Measurements from ENCODE around the gene TMEM178A. TPM values are rescaled to one million over a fixed set of nuclear protein-coding genes. Genes with fewer than 3 reads are reported as not detected.

TMEM178A gene
- total and polyA plus RNA-seq, 2 of the 8 experiments (the other 6 are each of a cell fraction or from before 2014, with no cell fraction given) = 11.2 to 14.9 TPM

- peaks cover 0 to 10% (median 3%) of the 10 kb centered on the region in 4 experiments; a peak in 2 of 7 replicates for H3K4me1 ChIP-seq (replicated peaks in 1 of 4; ENCODE audit: control insufficient read depth in 3 of 4, insufficient read depth in 4 of 4, low read length in 3 of 4)
- H3K79me1 ChIP-seq (ENCODE audit: low read depth, low read length) = no peaks in the 10 kb centered on the region
- no peak overlapping the region for H2BK5ac ChIP-seq (ENCODE audit: low read depth, low read length)
- CTCF ChIA-PET (ENCODE audit: partially characterized antibody) = interaction anchor here (1.4 kb wide), 1 partner anchor 112 kb away, joined by 5 read pairs; no protein-coding TSS in a partner anchor
- no peak overlapping the region for H4K8ac ChIP-seq (ENCODE audit: extremely low read depth, insufficient read depth, low read length)
- H3K9me3 ChIP-seq (ENCODE audit: insufficient read depth in 2 of 2, low read depth in 1 of 2, low read length in 1 of 2) = no peaks in the 10 kb centered on the region
- H2AK5ac ChIP-seq (ENCODE audit: low read depth, low read length) = no peak overlapping the region
- H3K27me3 ChIP-seq (replicated peaks in 1 of 4; ENCODE audit: control insufficient read depth in 3 of 4, extremely low read depth in 1 of 4, insufficient read depth in 3 of 4, low read length in 3 of 4) = peaks cover 0 to 1% (median 0%) of the 10 kb centered on the region in 4 experiments; a peak in 1 of 7 replicates
- no peaks in the 10 kb centered on the region for H4K20me1 ChIP-seq (replicated peaks in 1 of 2; ENCODE audit: control insufficient read depth in 1 of 2, insufficient read depth in 2 of 2, low read length in 2 of 2)
- H3K23me2 ChIP-seq (ENCODE audit: low read depth, low read length) = no peaks in the 10 kb centered on the region
- H2AFZ ChIP-seq (ENCODE audit: low read length) = no peak overlapping the region
- no peak overlapping the region for H3K14ac ChIP-seq (ENCODE audit: insufficient read length)
- no peak overlapping the region for H3K23ac ChIP-seq (ENCODE audit: insufficient read length)
- H2BK12ac ChIP-seq (ENCODE audit: low read depth, low read length) = no peak overlapping the region
- DNase-seq (ENCODE audit: low read depth in 1 of 2, low spot score in 2 of 2) (no peak), FAIRE-seq (no peak)
- WGBS, 2 experiments (ENCODE audit: extremely low coverage in 1 of 2, insufficient coverage in 1 of 2, insufficient read length in 1 of 2, insufficient replicate concordance in 2 of 2, low coverage in 1 of 2, low lambda C conversion rate in 2 of 2, missing lambda C conversion rate in 1 of 2) = 80% methylated on average over 1 of the region's 1 CpG; no CpG with 5 or more reads in 1 of the 2 experiments
- no peak overlapping the region for H3K4ac ChIP-seq (replicated peaks; ENCODE audit: insufficient read length, low read depth, low read length)
- H3K56ac ChIP-seq (replicated peaks; ENCODE audit: insufficient read length, low read depth, low read length) = no peak overlapping the region
- no peaks in the 10 kb centered on the region for H3K79me2 ChIP-seq (ENCODE audit: control insufficient read depth in 1 of 2, insufficient read depth in 2 of 2, low read length in 2 of 2)
- H2BK120ac ChIP-seq (replicated peaks; ENCODE audit: low read depth, low read length) = no peak overlapping the region
- no peak overlapping the region for H3K4me3 ChIP-seq (ENCODE audit: extremely low read depth in 1 of 4, insufficient read depth in 2 of 4, low read depth in 3 of 4, low read length in 4 of 4)
- no peak overlapping the region for H2BK15ac ChIP-seq (ENCODE audit: low read length)
- H4K91ac ChIP-seq (replicated peaks; ENCODE audit: insufficient read length, low read length) = no peak overlapping the region
- H2BK20ac ChIP-seq (ENCODE audit: low read length) = no peak overlapping the region
- POLR2A ChIA-PET (ENCODE audit: partially characterized antibody) = no interaction called here
- no peak overlapping the region for H3K27ac ChIP-seq (ENCODE audit: low read depth, low read length)
- no peak overlapping the region for H3K18ac ChIP-seq (ENCODE audit: extremely low read depth, low read length)
- H3K36me3 ChIP-seq (ENCODE audit: control insufficient read depth in 2 of 4, insufficient read depth in 4 of 4, low read length in 3 of 4) = no peaks in the 10 kb centered on the region
- no peak overlapping the region for H3K9ac ChIP-seq (replicated peaks in 1 of 4; ENCODE audit: extremely low read depth in 1 of 4, low read depth in 3 of 4, low read length in 3 of 4)
- H3K4me2 ChIP-seq (ENCODE audit: insufficient read depth in 1 of 2, low read depth in 2 of 2, low read length in 2 of 2) = no peak overlapping the region
- no peak overlapping the region for H4K5ac ChIP-seq (ENCODE audit: insufficient read length, low read depth, low read length)
- TF ChIP-seq SRF (IDR thresholded peaks at IDR 0.05; ENCODE audit: low read depth, low read length) (no peak), TAF1 (IDR thresholded peaks at IDR 0.05; ENCODE audit: low read depth, low read length) (no peak), EZH2 (IDR thresholded peaks at IDR 0.05; ENCODE audit: low read depth, low read length, severe bottlenecking) (no peak), CEBPB (IDR thresholded peaks at IDR 0.05; ENCODE audit: low read depth, low read length) (no peak), USF2 (IDR thresholded peaks at IDR 0.05; ENCODE audit: low read length) (no peak), GTF2F1 (IDR thresholded peaks at IDR 0.05; ENCODE audit: borderline replicate concordance, low read depth, low read length) (no peak), SIRT6 (IDR thresholded peaks at IDR 0.05; ENCODE audit: low read length) (no peak), RBBP5 (IDR thresholded peaks at IDR 0.05; ENCODE audit: borderline replicate concordance, low read depth, low read length) (no peak)
Measured at GRCh38 chr2:39618236-39618635, 47.5 kb upstream of the TMEM178A start.

Data from H1 (cell line).